Fibroblast of villous mesenchyme (primary cell): ENCODE measurements around the gene GDNF. TPM values are rescaled to one million over a fixed set of nuclear protein-coding genes. Genes with fewer than 3 reads are reported as not detected.
A peak's percentile ranks its signal among the peaks of the same experiment; 100 is the strongest.

Source experiments
- DNase-seq: peaks from one replicate; pipeline ENCODE4 v3.0.0-alpha.2; 2010; ENCODE audit warnings: low read depth
- H3K4me3 ChIP-seq: 2 replicates; pipeline ENCODE4 v1.5.1; 2011; ENCODE audit warnings: low read depth, mild to moderate bottlenecking, low read length
- total RNA-seq: library from RNA; depleted of rRNA; stranded (reverse); fragments of >200 nt; gene quantifications from 2 replicates; pipeline ENCODE4 v1.2.3, GENCODE V29; 2012
- TF ChIP-seq, protein P1 (sequence below): IDR thresholded peaks from 2 replicates; pipeline ENCODE4 v1.5.1; 2012; ENCODE audit warnings: low read depth, mild to moderate bottlenecking, low read length; ENCODE audit not compliant: insufficient read depth

Gene GDNF
- total RNA-seq, 1 donor: 0.43 TPM

DNA sequence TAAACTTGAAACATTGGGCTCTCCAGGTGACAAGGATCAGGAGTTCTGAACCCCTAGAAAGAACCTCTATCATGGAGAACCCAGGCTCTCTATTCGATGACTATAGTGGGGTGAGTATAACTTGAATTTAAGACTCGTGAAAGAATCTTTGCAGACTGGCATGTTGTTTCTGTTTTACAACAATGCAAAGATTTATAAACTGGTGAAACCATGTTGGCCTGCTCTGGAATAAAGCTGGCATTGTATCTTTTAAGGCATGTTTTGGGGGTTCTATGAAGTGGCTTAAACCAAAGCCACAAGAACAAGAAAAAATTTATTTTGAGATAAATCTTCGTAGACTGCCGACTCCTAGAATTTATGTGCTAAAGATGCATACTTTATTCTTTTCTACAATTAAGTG is 9.8 kb upstream of the GDNF start:
- no peak overlapping the region for H3K4me3 ChIP-seq
- no peak for DNase-seq
- TF ChIP-seq, protein P1, sequence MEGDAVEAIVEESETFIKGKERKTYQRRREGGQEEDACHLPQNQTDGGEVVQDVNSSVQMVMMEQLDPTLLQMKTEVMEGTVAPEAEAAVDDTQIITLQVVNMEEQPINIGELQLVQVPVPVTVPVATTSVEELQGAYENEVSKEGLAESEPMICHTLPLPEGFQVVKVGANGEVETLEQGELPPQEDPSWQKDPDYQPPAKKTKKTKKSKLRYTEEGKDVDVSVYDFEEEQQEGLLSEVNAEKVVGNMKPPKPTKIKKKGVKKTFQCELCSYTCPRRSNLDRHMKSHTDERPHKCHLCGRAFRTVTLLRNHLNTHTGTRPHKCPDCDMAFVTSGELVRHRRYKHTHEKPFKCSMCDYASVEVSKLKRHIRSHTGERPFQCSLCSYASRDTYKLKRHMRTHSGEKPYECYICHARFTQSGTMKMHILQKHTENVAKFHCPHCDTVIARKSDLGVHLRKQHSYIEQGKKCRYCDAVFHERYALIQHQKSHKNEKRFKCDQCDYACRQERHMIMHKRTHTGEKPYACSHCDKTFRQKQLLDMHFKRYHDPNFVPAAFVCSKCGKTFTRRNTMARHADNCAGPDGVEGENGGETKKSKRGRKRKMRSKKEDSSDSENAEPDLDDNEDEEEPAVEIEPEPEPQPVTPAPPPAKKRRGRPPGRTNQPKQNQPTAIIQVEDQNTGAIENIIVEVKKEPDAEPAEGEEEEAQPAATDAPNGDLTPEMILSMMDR: no peak

DNA sequence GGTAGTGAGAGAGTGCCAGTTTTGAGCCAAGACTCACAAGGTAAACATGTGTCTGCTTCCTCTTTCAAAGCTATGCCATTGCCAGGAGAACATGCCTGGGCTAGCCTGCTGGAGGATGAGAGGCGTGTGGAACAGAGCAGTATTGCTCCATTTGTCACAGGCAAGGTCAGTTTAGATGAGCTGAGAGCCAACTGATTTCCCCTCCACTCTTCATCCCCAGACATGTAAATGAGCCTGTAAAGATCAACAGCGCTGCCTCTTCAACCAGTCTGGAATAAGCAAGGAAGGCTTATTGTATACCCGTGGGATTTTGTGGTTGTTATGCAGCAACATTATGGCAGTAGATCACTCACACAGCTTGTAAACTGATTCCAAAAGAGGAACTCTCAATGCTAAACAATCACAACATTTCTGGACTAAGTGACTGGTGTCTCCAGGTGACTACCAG is 8.2 kb upstream of the GDNF start:
- peak; percentile 83 for DNase-seq
- TF ChIP-seq, protein P1: no peak
- H3K4me3 ChIP-seq: no peak overlapping the region

DNA sequence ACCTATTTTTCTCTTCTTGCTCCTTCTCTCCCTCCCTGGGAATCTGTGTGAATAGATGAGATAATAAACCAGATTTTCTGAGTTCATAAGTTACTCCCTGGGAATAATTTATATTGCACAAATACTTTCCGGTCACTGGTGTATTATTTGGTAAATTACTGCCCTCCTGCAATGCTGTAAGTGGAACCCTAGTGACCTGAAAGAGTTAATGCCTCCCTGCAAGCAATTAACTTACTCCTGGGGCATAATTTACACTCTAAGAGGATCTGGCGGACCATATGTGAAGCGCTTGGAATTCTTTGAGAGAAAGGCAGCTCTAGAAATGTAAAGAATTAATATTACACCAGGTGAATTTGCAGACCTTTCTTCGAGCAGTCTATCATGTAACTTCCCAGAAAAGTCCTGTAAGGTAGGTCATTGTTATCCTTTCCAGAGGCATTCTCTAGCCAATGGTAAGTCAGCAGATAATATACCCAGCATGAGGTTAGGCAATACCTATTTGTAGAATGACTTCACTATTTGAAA is 7.0 kb upstream of the GDNF start:
- DNase-seq: no peak
- no peak overlapping the region for H3K4me3 ChIP-seq
- TF ChIP-seq, protein P1: no peak

DNA sequence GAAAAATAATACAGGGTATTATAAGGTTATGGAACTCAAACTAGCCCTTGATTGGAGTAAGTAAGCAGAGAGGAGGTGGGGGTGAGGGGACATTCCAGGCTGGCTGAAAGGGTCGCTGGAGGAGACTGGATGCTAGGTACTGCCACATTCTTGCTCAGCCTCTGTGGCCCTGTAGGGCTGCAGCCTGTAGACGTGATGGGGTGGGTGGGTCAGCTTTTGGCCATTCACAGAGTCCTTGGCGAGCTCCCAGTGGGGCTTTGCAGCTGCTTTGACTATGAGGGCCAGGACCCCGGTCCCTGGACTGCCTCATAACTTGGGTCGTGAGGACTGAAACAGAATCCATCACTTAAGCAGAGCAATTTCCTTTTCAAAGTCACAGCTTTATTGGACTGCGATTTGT is 4.2 kb upstream of the GDNF start:
- no peak overlapping the region for H3K4me3 ChIP-seq
- no peak for DNase-seq
- TF ChIP-seq, protein P1: no peak

DNA sequence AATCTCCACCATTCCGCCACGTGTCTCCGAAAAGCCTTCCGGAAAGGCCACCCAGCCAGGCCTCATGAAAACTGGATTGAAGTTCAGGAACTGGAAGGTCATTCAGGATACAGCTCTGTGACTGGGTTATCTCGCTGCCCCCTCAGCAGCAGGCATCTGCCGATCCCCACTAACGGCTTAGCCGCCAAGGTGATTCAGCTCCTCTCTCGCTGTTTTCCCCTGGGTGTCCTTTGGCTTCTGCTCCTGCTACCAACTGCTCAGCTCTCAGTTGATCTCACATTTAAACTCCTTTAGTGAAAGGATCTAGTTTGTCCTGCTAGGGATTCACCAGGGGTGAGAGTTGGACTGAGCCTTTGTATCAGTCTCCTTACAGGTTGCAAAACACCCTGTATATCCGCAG is 2.2 kb upstream of the GDNF start:
- TF ChIP-seq, protein P1: no peak
- no peak for DNase-seq
- no peak overlapping the region for H3K4me3 ChIP-seq

DNA sequence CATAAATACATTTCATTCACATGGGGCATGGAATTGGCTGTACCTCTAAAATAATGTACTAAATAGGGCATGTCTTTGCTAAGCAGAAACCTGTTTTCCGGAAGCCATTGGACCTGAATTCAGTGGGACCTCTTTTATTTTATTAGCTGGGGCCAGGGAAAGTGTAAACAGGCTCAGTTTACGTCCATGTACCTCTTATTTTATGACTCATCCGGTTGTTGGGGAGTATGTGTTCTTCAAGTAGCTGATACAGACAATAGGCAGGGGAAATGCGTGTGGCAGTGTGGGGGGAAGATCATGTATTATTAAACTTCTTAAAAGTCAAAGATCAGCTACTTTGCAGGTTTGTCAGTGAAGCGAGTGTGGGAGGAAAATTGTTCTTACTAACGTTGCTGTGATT is 1.4 kb upstream of the GDNF start:
- DNase-seq: peak; percentile 20
- H3K4me3 ChIP-seq: no peak overlapping the region
- TF ChIP-seq, protein P1: no peak
